ENCODE results near the gene ERBB4.

- TF ChIP-seq CTCF (IDR thresholded peaks at IDR 0.05) = no peak
- TF ChIP-seq POLR2A (IDR thresholded peaks at IDR 0.05) = no peak
These were observed 591.6 kb downstream of the ERBB4 start for GRCh38 chr2:211946960-211947359.

Data from esophagus squamous epithelium (tissue), 4 donors.